MM.1S (cell line): ENCODE results near the gene TMEM221.

ENCODE experiments used
- CTCF ChIP-seq: fragments of 300-600 bp; sonication (generic); IDR thresholded peaks from 2 replicates; pipeline ENCODE4 v1.5.1; 2016; ENCODE audit warnings: antibody characterized with exemption, low read length, mixed read lengths
- EZH2 ChIP-seq: fragments of 300-600 bp; sonication (generic); optimal IDR thresholded peaks from 2 replicates; pipeline ENCODE3; 2017; ENCODE audit warnings: low read depth, mild to moderate bottlenecking, antibody characterized with exemption, low read length, mixed read lengths

GRCh38 chr19:17404015-17404414, 44.5 kb downstream of the TMEM221 start:
- TF ChIP-seq CTCF (no peak), EZH2 (no peak)
